K562 (cell line): ENCODE measurements around the gene RXRA. TPM values are rescaled to one million over a fixed set of nuclear protein-coding genes. Genes with fewer than 3 reads are reported as not detected.

Experiments
- ATAC-seq: fragments of 200-7000 bp; cut with Tn5 transposase; 3 replicates; pipeline ENCODE4 v1.9.1; 2020; ENCODE audit warnings: moderate library complexity
- BruUV-seq: library from RNA; stranded (reverse); fragments of 400-500 nt; replicated peaks from 2 replicates; lab custom pipeline; 2021; lab: Mats Ljungman, UMichigan
- CTCF ChIA-PET: fragments of 300-600 bp; formaldehyde crosslinking; extraction: SDS; loops from one replicate; lab custom pipeline; 2021; ENCODE audit warnings: low intra/inter-chr PET ratio; lab: Yijun Ruan, JAX
- POLR2A ChIA-PET: fragments of 300-600, 350-650 bp; sonication (Branson Sonifier 250); formaldehyde crosslinking; extraction: SDS; loops from one replicate; lab custom pipeline; 2021; ENCODE audit warnings: antibody characterized with exemption, inconsistent platforms; lab: Yijun Ruan, JAX
- DNase-seq, 4 experiments: peaks; one replicate each; pipeline versions ENCODE4 v3.0.0 to v3.0.0-alpha.2; 2011 to 2018; ENCODE audit warnings: low spot score in 3 of 4, mixed read lengths in 3 of 4; ENCODE audit errors: extremely low read depth in 1 of 4
- FAIRE-seq: peaks from 2 replicates; lab custom pipeline; 2011; peaks lifted over from hg19 to GRCh38; lab: Jason Lieb, UNC
- H2AFZ ChIP-seq: 2 replicates; pipeline ENCODE4 v1.6.0; 2011; ENCODE audit warnings: low read depth, low read length, control low read depth, inconsistent platforms
- H3K27ac ChIP-seq: fragments of 200-600 bp; 3 replicates; pipeline ENCODE4 v1.8.0; 2011; ENCODE audit warnings: low read depth, mild to moderate bottlenecking, control low read depth, inconsistent platforms, low read length, moderate library complexity, mixed read lengths; ENCODE audit errors: extremely low read depth
- H3K27me3 ChIP-seq, 2 experiments: fragments of 300-600 bp in 1 of 2; 2 replicates in 1 of 2; 3 replicates in 1 of 2; pipeline versions ENCODE4 v1.6.0 to v1.8.0; 2011; ENCODE audit warnings: inconsistent platforms in 2 of 2, low read length in 2 of 2, mild to moderate bottlenecking in 1 of 2, mixed read lengths in 1 of 2, moderate library complexity in 1 of 2; ENCODE audit not compliant: control insufficient read depth in 2 of 2, insufficient read depth in 2 of 2
- H3K36me3 ChIP-seq: fragments of 300-600 bp; 3 replicates; pipeline ENCODE4 v1.8.0; 2011; ENCODE audit warnings: mild to moderate bottlenecking, low read length, inconsistent platforms; ENCODE audit not compliant: control insufficient read depth, insufficient read depth
- H3K4me1 ChIP-seq, 2 experiments: fragments of 200-600 bp in 1 of 2; replicated peaks in 1 of 2; 2 replicates in 1 of 2; 3 replicates in 1 of 2; pipeline versions ENCODE4 v1.5.1 to v1.8.0; 2011; ENCODE audit warnings: inconsistent platforms in 2 of 2, low read length in 2 of 2, mild to moderate bottlenecking in 1 of 2, mixed read lengths in 1 of 2, moderate library complexity in 1 of 2; ENCODE audit not compliant: control insufficient read depth in 2 of 2, insufficient read depth in 2 of 2
- H3K4me2 ChIP-seq: 2 replicates; pipeline ENCODE4 v1.6.1; 2011; ENCODE audit warnings: low read length, control low read depth, inconsistent platforms, mixed read lengths; ENCODE audit not compliant: insufficient read depth
- H3K4me3 ChIP-seq: fragments of 200-600 bp; sonication (generic), shearing (Covaris generic); 2 replicates; pipeline ENCODE4 v1.5.1; 2016; ENCODE audit warnings: control low read depth, inconsistent platforms
- H3K79me2 ChIP-seq: fragments of 200-600 bp; 3 replicates; pipeline ENCODE4 v1.8.0; 2011; ENCODE audit warnings: low read length, inconsistent platforms; ENCODE audit not compliant: control insufficient read depth, insufficient read depth
- H3K9ac ChIP-seq, 2 experiments: 2 replicates each; pipeline versions ENCODE4 v1.6.0 to v1.6.1; 2011; ENCODE audit warnings: low read depth in 2 of 2, low read length in 2 of 2, control low read depth in 1 of 2, inconsistent platforms in 1 of 2, mild to moderate bottlenecking in 1 of 2, mixed read lengths in 1 of 2; ENCODE audit not compliant: insufficient read depth in 1 of 2
- H3K9me1 ChIP-seq: one replicate; pipeline ENCODE4 v1.6.0; 2011; ENCODE audit warnings: inconsistent platforms, mild to moderate bottlenecking, low read length, moderate library complexity; ENCODE audit not compliant: control insufficient read depth, insufficient read depth
- H3K9me3 ChIP-seq: replicated peaks from 2 replicates; pipeline ENCODE4 v1.5.1; 2011; ENCODE audit warnings: low read depth, low read length, inconsistent platforms; ENCODE audit not compliant: control insufficient read depth, insufficient read depth
- H4K20me1 ChIP-seq: replicated peaks from 2 replicates; pipeline ENCODE4 v1.6.1; 2011; ENCODE audit warnings: low read length, inconsistent platforms, mixed read lengths; ENCODE audit not compliant: control insufficient read depth, insufficient read depth
- AFF4 ChIP-seq: sonication (generic); formaldehyde crosslinking; IDR thresholded peaks from 2 replicates; pipeline ENCODE4 v1.8.0; 2023; ENCODE audit warnings: mild to moderate bottlenecking, missing genetic modification reagents
- NR2C1 ChIP-seq, 2 experiments: fragments of 450-650 bp; IDR thresholded peaks; 2 replicates each; pipeline ENCODE4 v1.6.1; 2017; ENCODE audit warnings: mild to moderate bottlenecking in 2 of 2, antibody characterized with exemption in 1 of 2, inconsistent platforms in 1 of 2, missing compliant biosample characterization in 1 of 2, missing genetic modification characterization in 1 of 2
- TFAP4 ChIP-seq: sonication (generic); formaldehyde crosslinking; IDR thresholded peaks from 2 replicates; pipeline ENCODE4 v1.8.0; 2022; ENCODE audit warnings: missing genetic modification reagents, mild to moderate bottlenecking, moderate library complexity, borderline replicate concordance
- ZNF696 ChIP-seq: fragments of 250-450 bp; sonication (Bioruptor Pico); conservative IDR thresholded peaks from 2 replicates; pipeline ENCODE4 v1.4.0; 2020; ENCODE audit warnings: mild to moderate bottlenecking, moderate library complexity
- WGBS: fragments of 100-300 bp; shearing (Covaris generic); methylation state at CpG from one replicate; pipeline ENCODE4 v1.1.6; 2016; ENCODE audit warnings: low coverage, mixed read lengths; ENCODE audit not compliant: insufficient coverage; ENCODE audit errors: missing lambda C conversion rate; 5-methylcytosine and 5-hydroxymethylcytosine counted together
- in situ Hi-C: fragments of 300-500 bp; cut with MboI; formaldehyde crosslinking; loops from 4 replicates; pipeline ENCODE4 v1.15.0; 2018; ENCODE audit warnings: inconsistent platforms, mixed read lengths
- intact Hi-C: fragments of 100-400 bp; cut with micrococcal nuclease; formaldehyde crosslinking; loops from 2 replicates; pipeline ENCODE4 v1.14.2; 2022
- polyA plus RNA-seq, 8 experiments: library from polyadenylated mRNA; depleted of rRNA in 4 of 8; stranded (reverse) in 5 of 8; unstranded in 3 of 8; fragments of >200 nt; fragmentation: Nextera tagmentation in 2 of 8; fragmentation: Illumina TruSeq in 1 of 8; extraction: Ambion mirVana in 2 of 8; extraction: Trizol in 1 of 8; gene quantifications; 2 replicates each; pipeline versions ENCODE4 v1.2.1 to v1.2.3, GENCODE V29; 2011 to 2014; ENCODE audit warnings: inconsistent platforms in 1 of 8, missing spikeins in 1 of 8
- total RNA-seq, 7 experiments: library from RNA; depleted of rRNA in 6 of 7; stranded (reverse); fragments of >200 nt in 6 of 7; fragmentation: Illumina TruSeq in 2 of 7; extraction: Trizol in 2 of 7; gene quantifications; 2 replicates each; pipeline versions ENCODE4 v1.2.1 to v1.2.3, GENCODE V29; 2011 to 2021; ENCODE audit warnings: low replicate concordance in 1 of 7

Gene RXRA
- total and polyA plus RNA-seq, 9 of the 15 experiments (the other 6 are each of a cell fraction or from before 2014, with no cell fraction given), result 0.35 to 23.6 (median 4.6) TPM

- Histone ChIP-seq H3K4me3 (no peak overlapping the region), H2AFZ (no peak overlapping the region), H3K9me3 (no peaks in the 10 kb centered on the region), H3K4me2 (peak overlapping the region; percentile 33), H4K20me1 (peaks cover 27% of the 10 kb centered on the region), H3K27ac (peak overlapping the region; percentile 54; the same call in 2 of the 3 replicates), H3K36me3 (no peaks in the 10 kb centered on the region; the same call in 2 of the 3 replicates)
- intact Hi-C loops, result no loop called here
- no peak for FAIRE-seq
- 76% methylated on average over 13 of the region's 16 CpGs for WGBS
- no peak for ATAC-seq
- in situ Hi-C loops, result no loop called here
- POLR2A ChIA-PET, result interaction anchor here (0.6 to 1.8 kb wide), 4 partner anchors 12 to 360 kb away, joined by 3 to 7 read pairs (median 4); no protein-coding TSS in a partner anchor
- BruUV-seq, result no TSS peak
- TF ChIP-seq ZNF696, result no peak
- no peak for TF ChIP-seq AFF4 (CRISPR knock-in tag)
- no peak for TF ChIP-seq NR2C1 (IDR thresholded peaks at IDR 0.05)
- TF ChIP-seq NR2C1 (tag; IDR thresholded peaks at IDR 0.05), result no peak
- 0 out of 2 replicates have a peak, but pooled peaks have one; percentile 3 for TF ChIP-seq TFAP4 (CRISPR knock-in tag)
- TF ChIP-seq, all 486 proteins: peak for 1
- H3K4me1 ChIP-seq, result peaks cover 36 to 98% of the 10 kb centered on the region in 2 experiments
- H3K27me3 ChIP-seq, result no peaks in the 10 kb centered on the region
- peaks cover 71% of the 10 kb centered on the region for H3K79me2 ChIP-seq
- CTCF ChIA-PET, result no interaction called here
- H3K9me1 ChIP-seq, result peaks cover 7% of the 10 kb centered on the region
- DNase-seq, result no peak
- H3K9ac ChIP-seq, result peak overlapping the region; percentile 42 to 85; a peak in 3 of 4 replicates
These were observed 17.4 kb downstream of the RXRA start for GRCh38 chr9:134343637-134344036.
